Measurements from ENCODE around the gene FUT1.
"Not testable (repeated sequence)": the region's sequence is repeated elsewhere in the genome, so short reads cannot be mapped to it uniquely, and the experiment has no call there.

FUT1 gene

GRCh38 chr19:48752496-48753365 is at the start of gene FUT1:
Gene FUT1 (minus strand): TSS chr19:48752641. CDS start chr19:48751281, 1,360 bp downstream.
- DNase-seq (ENCODE audit: low read depth in 2 of 2), result no peak

DNA sequence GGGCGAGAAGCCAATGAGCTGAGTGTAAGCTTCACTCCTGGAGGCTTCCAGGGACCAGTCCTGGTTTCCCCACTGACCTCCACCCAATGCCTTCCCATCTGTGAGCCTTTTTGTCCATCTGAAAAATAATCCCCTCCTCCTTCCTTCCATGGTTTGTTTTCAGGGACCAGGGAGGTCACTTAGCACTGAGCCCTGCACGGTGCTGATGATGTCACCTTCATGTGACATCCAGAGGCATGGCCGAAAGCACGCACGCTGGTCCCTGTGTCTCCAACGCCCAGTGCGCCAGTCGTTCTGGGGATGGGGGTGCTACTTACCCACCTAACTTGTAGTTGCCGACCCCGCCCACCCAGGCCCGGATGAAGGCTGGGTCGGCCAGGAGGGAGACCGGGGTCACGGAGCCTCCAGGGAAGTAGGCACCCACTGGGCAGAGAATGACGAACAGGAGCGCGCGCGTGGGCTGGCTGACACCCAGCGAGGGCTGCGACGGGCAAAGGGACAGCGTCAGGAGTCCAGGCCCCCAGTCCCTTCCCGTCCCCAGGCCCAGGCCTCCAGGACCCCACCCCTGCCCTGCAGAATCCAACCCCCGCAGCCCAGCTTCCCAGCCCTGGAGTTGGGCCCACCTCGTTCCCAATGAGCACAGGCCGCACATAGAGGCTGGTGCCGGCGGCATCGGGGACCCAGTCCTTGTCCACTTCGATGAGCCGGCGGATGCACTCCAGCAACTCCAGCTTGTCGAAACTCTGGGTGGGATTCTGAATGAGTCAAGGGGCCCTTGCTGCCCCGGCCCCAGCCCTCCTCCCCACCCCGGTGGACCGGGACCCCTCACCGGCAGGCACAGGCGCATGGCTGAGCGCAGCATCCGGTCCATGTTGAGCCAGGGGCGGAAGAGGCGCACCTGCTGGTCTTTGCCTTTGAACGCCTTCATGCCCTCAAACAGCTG is 47.2 kb upstream of the FUT1 start:
- no peak for DNase-seq (ENCODE audit: low read depth in 2 of 2)

GRCh38 chr19:48798937-48799336 is 46.5 kb upstream of the FUT1 start:
- DNase-seq (ENCODE audit: low read depth in 2 of 2), result no peak

DNA sequence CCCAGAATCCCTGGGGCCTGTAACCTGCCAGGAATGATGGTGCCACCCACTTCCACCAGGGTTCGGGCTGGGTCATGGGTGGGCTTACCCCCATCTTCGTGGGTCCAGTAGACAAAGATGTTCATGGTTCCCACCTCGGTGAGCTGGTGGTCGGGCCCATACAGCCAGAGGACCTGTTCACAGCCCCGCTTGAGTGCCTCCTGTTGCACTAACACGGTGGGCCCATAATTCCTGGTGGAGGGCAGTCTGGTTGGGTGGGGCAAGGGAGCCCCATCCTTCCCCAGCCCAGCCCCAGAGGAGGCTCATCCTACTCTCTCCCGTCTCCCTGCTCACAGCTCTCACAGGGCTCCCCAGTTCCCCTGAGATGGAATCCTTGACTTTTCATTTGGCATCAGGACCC is 44.7 kb upstream of the FUT1 start:
- DNase-seq (ENCODE audit: low read depth in 2 of 2), result no peak

GRCh38 chr19:48796298-48797083 is 44.0 kb upstream of the FUT1 start:
- no peak for DNase-seq (ENCODE audit: low read depth in 2 of 2)

DNA sequence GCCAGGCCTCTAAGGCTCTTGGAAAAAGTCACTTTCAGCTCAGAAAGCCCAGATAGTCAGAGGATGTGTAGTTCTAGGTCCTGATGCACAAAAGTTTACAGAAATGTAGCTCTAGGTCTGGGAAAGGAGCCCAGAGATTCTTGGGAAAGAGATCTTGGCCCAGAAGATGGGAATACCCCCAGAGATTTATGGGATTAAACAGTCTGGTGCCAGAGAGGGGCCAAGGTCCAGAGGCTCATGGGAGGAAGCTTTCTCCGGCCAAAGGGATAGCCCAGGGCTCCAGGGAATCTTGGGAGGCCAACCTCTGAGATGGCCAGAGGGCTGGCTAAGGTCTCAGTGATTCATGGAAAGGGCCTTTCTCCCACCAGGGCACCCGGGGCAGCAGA is 43.2 kb upstream of the FUT1 start:
- DNase-seq (ENCODE audit: low read depth in 2 of 2), result no peak

DNA sequence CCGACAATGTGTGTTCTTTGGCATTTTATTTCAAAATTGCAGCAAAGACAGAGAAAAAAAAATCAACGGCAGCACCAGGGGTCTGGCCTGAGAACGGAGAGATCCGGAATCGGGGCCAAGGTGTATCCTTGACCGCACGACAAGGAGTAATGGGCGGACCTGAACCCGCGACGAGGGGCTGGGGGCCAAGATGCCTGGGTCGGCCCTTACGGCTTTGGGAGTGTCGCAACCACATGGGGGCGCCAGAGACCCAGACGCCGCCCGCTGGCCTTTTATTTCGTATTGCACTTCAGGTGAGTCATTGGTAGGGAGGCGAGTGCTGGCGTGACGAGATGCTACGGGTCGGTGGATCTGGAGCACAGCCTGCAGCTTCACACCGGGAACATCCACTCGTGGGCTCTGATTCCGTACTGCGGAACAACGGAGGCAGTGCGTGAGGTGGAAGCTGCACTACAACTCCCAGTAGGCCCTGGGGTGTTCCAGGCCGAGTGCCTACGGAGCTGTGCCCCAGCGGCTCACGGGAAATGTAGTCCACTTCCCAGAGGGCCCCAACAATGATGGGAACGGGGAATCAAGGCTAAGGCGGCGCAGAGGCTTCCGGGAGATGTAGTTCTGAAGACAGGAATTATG is 42.7 kb upstream of the FUT1 start:
- peak; percentile 62 to 70 for DNase-seq (ENCODE audit: low read depth in 2 of 2)

- DNase-seq (ENCODE audit: low read depth in 2 of 2), result no peak
Observed at GRCh38 chr19:48794291-48794690, 41.9 kb upstream of the FUT1 start.

GRCh38 chr19:48793271-48793670 is 40.8 kb upstream of the FUT1 start:
- no peak for DNase-seq (ENCODE audit: low read depth in 2 of 2)

- not testable (repeated sequence) for DNase-seq (ENCODE audit: low read depth in 2 of 2)
Observed at GRCh38 chr19:48787331-48787730, 34.9 kb upstream of the FUT1 start.

DNA sequence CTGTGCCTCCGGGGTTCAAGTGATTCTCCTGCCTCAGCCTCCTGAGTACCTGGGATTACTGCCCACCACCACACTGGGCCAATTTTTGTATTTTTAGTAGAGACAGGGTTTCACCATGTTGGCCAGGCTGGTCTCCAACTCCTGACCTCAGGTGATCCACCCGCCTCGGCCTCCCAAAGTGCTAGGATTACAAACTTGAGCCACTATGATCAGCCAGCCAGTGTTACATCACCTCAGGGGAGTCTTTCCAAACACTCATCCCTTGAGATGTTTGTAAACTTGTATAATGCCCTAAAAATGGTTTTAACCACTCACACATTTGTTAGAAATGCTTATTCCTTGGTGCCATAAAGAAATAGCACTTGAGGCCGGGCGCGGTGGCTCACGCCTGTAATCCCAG is 34.0 kb upstream of the FUT1 start:
- not testable (repeated sequence) for DNase-seq (ENCODE audit: low read depth in 2 of 2)

DNA sequence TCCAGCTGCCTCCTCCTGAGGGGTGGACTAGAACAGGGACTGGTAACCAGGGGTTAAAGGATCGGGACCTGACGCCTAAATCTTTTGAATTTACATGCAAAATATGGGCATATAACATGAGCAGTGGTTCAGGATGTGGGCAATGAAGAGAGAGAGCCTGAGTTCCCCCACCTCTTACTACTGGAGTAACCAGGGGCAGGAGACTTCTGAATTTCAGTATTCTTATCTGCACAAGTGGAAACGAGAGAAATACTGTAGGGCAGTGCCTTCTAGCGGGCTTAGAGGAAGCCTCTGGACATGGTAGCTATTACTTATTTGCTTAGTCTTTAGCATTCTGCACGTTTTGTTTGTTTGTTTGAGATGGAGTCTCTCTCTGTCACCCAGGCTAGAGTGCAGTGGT is 32.1 kb upstream of the FUT1 start:
- no peak for DNase-seq (ENCODE audit: low read depth in 2 of 2)

- DNase-seq (ENCODE audit: low read depth in 2 of 2), result no peak
Observed at GRCh38 chr19:48780631-48781391, 28.4 kb upstream of the FUT1 start.

DNA sequence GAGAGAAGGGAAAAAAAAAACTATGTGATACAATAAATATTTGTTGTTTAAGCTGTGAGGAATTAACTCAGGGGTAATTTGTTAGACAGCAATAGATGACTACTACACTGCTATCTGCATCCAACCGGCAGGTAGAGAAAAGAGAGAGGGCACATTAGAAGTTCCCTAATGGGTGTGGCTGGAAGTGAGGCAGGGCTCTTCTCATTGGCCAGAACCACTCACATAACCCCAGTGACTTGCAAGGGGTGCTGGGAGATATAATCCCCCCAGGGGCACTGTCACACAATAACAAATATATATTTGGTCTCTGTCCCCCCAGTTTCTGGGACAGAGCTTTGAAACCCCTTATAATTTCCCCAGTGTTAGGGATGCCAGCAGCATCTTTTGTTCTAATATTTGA is 27.2 kb upstream of the FUT1 start:
- DNase-seq (ENCODE audit: low read depth in 2 of 2), result no peak

DNA sequence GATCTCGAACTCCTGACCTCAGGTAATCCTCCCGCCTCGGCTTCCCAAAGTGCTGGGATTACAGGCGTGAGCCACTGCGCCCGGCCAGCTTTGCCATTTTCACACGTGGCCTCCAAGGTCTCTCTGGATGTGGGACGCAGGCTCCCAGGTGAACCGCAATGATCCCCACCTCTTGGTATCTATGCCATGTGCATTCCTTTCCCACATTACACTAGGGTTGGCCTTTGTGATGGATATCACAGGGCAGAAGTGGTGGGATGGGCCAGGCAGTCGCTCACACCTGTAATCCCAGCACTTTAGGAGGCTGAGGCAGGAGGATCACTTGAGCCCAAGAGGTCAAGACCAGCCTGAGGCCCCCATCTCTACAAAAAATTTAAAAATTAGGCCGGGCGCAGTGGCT is 25.3 kb upstream of the FUT1 start:
- no peak for DNase-seq (ENCODE audit: low read depth in 2 of 2)

GRCh38 chr19:48777139-48777538 is 24.7 kb upstream of the FUT1 start:
- no peak for DNase-seq (ENCODE audit: low read depth in 2 of 2)

DNA sequence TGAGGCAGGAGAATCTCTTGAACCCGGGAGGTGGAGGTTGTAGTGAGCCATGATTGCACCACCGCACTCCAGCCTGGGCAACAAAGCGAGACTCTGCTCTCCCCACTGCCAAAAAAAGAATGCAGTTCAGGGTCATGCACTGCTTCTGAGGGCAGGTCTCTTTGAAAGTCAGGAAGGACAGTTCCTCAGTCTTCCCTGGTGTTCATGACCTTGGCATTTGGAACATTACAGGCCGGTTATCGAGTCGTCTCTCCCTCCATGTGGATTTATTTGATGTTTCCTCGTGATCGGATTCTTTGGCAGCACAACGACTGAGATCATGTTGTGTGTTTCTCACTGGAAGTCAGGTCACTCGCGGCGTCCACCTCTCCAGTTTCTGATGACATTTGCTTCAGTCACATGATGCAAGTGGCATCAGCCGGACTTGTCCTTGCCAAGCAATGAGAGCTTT is 20.1 kb upstream of the FUT1 start:
- no peak for DNase-seq (ENCODE audit: low read depth in 2 of 2)

DNA sequence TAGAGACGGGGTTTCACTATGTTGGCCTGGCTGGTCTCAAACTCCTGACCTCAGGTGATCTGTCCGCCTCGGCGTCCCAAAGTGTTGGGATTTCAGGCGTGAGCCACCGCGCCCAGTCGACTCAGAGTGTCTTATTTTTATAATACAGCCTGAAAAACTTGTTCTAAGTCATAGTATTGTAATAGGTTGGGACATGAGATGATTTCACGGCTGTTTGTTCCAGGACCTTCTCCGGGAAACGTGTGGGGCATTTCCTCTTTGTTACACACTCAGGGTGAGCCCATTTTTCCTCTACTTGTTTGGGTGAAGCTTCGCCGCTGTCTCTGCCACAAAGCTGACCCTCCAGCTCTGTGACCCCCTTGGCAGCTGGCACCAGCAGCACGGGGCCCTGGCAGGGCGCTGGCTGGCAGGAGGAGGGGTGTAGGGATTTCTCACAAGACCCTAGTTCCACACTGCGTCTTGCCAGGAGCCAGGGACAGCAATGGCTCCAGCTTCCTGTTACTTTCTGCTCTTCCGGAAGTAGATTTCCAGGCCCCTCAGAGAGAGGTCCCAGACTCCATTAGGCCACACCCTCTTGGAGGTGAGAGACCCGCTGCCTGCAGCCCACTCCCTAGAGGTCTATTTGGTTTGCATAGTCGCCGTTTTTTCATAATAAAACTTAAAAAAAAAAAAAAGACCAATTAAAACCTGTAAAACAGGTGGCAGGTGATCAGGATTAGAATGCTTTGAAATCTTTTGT is 18.5 kb upstream of the FUT1 start:
- DNase-seq (ENCODE audit: low read depth in 2 of 2), result no peak

- no peak for DNase-seq (ENCODE audit: low read depth in 2 of 2)
Observed at GRCh38 chr19:48770266-48770665, 17.8 kb upstream of the FUT1 start.
